GM18498 (cell line): ENCODE measurements around the gene NISCH.

Experiments
- ATAC-seq: cut with Tn5 transposase; IDR thresholded peaks from one replicate; pipeline ENCODE4 v1.9.1; 2021; ENCODE audit warnings: mild to moderate bottlenecking, moderate library complexity; ENCODE audit not compliant: unreplicated experiment

NISCH gene

DNA sequence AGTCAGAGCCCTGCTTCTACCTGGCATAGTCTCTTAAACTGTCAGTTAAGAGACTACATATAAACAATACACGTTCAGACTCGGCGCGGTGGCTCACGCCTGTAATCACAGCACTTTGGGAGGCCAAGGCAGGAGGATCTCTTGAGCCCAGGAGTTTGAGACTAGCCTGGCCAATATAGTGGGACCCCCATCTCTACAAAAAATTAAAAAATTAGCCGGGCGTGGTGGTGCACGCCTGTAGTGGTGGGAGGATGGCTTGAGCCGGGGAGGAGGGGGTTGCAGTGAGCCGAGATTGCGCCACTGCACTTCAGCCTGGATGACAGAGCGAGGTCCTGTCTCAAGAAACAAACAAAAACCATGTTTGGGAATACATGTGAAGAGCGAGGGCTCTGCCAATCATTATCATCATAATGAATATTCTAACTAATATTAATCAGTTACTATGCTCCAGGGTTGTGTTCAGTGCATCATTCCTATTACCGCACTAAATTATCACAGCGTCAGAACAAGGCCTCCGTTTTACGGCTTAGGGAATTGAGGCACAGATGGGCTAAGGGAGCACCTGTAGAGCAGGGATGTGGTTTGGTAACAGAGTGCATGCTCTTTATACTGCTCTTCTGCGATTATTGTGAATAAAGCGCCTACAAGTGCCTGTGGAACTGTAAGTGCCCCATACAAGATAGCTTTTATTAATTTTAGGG, 80.2 kb downstream of the NISCH start:
- ATAC-seq = no peak

DNA sequence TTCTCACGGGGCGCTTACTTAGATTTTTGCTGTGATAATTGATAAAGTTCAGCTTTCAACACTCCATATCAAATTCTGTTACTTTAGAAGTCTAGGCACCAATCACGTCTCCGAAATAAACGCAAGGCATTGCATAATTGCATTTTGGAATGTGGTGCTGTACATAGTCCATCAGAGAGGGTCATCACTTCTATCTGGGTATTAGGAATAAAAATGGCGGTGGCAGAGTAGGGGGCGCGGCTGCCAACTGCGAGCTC, 80.6 kb downstream of the NISCH start:
- ATAC-seq = no peak

DNA sequence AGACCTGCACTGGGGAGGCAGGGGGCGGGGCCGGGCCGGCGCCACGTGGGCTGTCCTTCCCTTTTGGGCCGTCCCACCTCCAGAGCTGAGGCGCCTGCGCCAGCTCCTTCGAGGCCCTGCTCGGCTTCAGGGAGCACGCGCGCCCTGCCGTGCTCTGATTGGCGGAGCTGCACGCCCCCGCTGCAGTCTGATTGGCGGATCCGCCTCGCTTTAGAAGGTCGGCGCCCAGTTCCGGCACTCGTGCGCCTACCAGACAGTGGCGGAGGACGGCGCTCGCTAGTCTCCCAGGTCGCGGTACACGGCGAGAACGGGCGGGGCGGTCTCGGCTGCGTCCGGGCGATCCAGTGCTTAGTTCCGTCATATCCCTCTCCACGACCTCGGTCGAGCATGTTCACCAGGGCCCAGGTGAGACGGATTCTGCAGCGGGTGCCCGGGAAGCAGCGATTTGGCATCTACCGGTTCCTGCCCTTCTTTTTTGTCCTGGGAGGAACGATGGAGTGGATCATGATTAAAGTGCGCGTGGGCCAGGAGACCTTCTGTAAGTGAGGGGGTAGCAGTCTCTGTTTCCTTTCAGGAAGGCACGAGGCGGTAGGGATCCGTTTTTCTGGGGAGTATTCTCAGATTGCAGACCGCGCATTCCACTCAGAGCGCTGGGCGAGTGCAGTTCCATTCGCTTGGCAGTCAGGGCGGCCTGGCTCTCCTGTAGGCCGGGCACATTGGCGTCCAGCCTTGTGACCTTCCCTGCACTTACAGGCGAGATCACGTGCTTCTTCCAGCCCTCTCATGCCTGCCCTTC, 81.2 kb downstream of the NISCH start, which contains the start of gene UQCC5:
Gene UQCC5, plus strand, starts transcription at position 237 of the 796 bp plus-strand sequence. Its CDS starts 151 bp downstream, at position 388.
- peak; percentile 84 for ATAC-seq

DNA sequence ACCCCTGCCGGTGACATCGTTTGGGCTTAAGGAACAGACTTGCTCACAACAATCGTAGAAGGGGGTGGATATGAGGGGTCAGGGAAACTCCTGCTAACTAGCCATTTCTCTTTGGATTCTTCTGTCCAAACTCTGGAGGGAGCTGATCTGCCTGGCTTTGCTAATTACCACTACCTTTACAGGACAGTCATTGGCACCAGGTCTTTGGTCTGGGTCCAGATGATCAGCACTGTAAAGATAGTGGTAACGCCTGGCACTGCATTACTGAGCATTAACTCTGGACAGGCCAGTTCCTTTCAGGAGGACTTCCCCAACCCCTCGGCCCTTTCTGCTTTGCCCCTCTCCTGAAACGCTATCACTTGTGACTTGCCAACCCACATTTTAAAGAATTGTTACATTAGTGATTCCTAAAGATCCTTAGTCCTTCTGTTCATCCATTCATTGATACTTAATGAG, 81.8 kb downstream of the NISCH start:
- ATAC-seq = no peak

DNA sequence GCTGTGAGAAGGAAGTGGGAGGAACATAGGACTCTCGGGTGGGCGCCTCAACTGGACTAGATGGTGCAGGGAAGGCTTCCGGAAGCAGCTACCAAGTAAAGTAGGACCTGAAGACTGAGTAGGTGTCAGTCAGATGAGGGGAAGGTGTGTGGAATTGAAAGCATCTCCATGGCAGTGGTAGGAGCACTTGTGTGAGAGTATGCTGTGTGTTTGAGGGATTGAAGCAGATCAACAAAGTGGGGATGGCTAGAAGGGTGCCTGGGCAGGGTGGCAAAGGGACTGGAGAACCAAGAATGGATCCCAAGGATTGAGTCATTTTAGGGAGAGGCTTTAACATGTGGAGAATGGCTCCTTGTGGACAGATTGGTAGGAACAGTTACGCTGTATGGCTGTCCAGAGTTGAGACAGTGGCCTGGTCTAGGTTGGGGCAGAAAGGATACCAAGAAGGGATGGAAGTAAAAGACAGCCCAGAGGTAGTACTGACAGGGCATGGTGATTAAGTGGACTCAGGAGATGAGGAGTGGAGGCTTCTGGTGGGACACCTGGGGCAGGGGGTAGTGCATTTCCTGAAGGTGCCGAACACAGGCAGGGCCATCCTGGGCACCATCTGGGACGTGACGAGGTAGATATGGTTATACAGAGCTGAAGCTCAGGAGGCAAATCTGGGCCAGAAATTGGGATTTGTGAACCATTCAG, 82.5 kb downstream of the NISCH start:
- no peak for ATAC-seq

DNA sequence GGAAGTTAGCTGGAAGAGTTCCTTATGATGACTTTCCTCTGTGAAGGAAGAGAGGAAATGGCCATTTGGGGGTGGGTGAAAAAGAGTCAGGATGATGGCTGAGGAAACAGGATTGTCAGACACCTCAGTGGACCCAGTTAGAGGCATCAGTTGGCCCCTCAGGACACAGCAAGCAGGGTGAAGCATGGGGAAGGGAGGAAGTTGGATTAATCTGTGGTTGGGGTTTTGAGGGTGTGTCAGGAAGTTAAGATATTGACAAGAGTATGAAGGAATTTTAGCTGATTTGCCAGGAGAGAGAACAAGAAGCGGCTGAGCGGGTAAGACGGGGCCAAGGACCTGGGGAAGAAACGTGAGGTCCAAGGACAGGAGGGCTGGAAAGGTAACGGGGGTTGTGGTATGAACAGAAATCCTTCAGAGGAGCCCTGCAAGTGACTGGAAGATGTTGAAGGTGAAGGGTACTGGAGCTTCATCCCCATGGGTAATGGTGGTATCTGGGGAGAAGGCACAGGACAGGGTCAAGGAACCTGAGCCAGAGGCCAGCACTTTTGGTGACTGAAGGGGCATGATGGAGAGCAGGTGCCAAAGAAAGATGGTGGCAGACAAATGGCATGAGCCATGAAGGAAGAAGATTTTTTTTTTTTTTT, 83.7 kb downstream of the NISCH start:
- ATAC-seq = no peak

DNA sequence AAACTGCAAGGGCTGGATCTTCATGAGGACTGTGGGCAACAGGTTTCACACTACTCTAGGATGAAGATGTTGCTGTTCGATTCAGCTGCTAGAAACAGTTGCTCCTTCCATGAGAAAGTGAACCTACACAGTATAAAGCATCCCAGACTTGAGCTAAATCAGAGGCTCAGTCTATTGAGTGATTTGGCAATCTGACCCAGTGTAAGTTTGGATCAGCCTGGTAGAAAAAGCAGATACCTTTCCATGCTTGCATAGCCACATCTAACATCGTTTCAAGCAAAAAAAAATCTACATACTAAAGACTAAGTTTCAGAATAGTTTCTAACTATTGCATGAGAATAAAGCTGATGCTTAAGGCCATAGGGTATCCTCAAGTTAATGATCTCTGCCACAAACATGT, 85.6 kb downstream of the NISCH start:
- no peak for ATAC-seq
